HL-60/S4 treated with phorbol 12-myristate 13-acetate at 8.2 ng/mL for 4 days and 3 days (cell line): Measurements from ENCODE around the gene ADCY5.

Experiments used
- in situ Hi-C: fragments of 300-500 bp; cut with MboI; formaldehyde crosslinking; loops from 2 replicates; pipeline ENCODE4 v1.15.0; 2022; ENCODE audit warnings: low sequenced_read_pairs

The ADCY5 gene

DNA sequence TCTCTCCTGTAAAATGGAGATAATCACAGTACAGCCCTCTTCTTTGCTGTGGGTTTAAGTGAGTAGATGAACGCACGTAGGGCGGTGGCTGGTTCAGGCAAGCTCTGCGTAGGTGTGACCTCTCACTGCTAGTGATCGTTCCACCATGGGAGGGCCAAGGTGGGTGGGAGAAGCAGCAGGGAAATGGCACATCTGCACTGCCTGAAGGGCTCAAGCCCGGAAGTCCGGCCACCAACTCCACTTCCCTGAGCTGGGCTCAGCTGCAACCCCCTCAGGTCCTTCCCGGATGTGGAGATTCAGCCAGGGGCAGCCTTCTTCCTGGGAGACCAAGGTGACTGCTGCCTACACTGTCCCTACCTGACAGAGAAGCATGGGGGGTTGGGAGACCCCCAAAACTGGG lies 102.9 kb downstream of the ADCY5 start:
- in situ Hi-C loops: no loop called here

DNA sequence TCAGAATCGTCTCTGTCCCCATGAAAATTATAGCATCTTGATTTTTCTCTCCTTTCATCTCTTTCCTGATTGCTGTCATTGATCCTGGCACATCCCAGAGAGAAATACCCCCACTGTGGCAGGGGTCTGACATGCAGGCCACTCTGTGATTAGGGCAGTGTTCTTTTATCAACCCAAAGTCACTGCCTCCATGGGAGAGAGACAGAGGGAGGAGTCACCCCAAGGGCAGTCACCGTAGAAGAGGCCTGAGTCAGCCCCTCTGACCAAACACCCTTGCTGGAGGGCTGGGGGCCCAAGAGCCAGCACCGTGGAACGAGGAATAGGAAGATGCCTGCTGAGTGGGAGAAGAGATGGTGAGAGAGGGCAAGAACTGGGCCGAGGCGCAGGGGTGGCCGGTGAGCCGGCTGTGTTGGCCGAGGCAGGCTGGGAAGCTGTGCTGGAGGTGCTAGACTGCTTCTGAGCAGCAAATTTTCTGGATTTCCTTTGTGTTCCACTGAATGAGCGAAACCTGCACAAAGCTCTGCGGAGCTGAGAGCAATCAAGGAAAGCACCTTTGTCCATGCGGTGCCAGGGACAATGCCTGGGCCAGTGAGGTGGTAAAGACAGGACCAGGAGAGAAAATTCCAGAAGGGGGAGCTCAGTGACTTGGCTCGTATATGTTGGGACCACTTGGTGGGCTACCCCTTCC lies 103.8 kb downstream of the ADCY5 start:
- in situ Hi-C loops: no loop called here

DNA sequence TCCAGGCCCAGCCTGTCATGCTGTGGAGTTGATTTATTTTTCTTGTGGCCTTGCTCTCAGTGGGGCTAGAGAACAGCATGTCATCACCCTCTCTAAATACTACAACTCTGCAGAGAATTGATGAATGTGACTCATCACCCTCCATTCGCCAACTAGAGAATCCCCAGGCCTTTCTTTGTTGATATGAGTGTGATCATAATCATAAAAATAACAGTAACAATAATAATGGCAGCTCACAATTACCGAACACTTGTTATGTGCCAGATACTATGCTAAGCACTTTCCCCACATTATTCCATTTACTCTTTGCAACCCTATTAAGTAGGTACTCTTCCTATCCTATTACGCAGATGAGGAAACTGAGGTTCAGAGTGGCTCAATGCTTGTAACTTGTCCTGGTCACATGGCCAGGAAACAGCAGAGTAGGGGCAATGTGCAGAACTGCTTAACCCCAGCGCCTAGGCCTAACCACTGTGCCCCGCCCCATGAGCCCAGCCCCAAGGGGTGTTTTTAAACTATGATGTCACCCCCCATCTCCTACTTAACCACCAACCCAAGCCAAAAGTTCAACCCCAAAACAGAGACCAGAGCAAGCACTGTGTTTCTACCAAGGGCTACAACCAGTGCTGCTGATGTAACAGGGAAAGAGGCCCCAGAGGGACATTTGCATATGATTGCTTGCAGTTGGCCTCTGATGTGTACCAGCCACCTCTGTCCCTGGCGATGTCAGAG lies 104.5 kb downstream of the ADCY5 start:
- in situ Hi-C loops: no loop called here

DNA sequence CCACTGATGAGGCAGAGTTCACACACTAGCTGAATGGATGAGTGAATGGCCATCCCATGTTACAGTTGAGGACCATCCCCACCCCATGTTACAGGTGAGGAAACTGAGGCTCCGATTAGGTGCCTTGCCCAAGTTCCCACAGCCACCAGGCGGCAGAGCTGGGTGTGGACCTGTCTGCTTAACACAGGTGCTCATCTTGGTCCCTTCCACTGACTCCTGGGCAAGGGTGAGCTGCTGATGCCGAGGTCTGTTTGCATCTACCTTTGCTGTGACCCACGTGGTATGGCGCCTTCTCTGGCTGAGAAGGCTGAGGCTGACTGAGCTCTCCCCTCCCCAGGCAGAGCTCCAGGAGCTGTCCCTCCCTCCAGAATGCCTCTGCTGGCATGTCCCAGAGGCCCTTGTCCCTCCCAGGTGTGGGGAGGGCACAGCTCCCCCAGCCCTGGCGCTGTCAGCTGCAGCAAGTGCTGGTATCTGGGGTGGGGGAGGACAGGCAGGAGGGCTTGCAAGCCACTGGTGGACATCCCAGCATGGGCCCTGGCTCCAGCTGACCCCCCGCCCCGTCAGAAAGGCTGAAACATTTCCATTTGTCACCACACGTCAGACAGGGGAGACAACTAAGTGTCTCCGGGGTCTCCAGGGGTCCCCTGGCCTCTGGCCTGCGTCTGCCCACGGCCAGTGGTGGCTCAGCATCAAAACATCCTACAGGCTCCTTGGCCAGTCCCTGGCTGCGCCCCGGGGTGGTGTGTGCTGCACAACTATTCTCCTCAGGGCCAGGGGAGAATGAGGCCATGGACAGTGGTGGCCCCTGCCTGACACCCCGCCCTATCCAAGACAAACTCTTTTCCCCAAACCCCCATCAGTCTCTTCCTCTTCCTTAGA lies 105.4 kb downstream of the ADCY5 start:
- in situ Hi-C loops: no loop called here

DNA sequence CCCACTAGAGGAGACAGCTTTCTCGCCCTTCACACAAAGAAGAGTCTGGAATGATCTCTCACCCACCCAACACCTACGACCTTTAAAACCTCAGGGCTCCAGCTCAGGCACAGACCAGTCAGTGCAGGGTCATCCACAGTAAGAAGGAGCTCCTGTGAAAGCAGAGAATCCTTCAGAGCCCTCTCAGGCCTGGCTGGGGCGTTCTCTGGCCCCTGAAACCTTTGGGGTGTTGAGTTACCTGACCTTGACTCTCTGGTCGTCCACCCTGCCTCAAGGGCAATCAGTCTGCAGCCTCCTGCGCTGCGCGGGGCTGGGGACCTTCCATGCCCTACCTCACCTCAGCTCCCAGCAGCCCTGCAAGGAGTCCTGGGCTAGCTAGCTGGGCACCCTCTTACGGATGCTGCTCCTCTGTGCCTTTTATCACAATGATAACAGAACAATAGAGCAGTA lies 106.2 kb downstream of the ADCY5 start:
- in situ Hi-C loops: no loop called here

DNA sequence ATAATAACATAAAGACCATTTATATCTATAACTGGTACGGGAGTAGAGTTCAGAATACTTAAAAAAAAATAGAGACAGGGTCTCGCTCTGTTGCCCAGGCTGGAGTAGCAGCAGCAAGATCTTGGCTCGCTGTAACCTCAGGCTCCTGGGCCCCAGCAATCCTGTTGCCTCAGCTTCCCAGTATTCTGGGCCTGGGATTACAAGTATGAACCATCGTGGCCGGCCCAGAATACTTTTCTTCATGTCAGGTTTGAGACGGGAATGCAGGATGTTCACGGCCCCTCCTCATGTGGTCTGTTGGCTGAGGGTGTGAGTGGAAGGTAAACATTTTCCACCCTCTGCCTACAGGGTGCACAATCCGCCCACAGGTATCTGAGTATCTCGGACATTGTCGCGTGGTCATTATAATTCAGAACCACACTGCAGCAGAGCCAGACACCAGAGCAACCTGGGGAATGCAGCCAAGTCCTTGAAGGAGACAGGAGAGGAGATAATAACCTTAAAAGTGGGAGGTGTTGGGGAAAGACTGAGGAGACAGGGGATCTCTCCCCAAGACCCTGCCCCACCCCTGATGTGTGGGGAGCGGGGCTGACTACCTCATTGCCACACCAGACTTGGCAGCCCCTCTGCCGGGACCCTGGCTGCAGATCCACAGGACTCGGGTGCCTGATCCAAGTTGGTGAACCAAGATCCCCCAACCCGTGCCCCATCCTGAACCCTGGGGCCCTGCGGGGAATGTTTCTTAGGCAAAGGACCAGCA lies 106.8 kb downstream of the ADCY5 start:
- in situ Hi-C loops: no loop called here

DNA sequence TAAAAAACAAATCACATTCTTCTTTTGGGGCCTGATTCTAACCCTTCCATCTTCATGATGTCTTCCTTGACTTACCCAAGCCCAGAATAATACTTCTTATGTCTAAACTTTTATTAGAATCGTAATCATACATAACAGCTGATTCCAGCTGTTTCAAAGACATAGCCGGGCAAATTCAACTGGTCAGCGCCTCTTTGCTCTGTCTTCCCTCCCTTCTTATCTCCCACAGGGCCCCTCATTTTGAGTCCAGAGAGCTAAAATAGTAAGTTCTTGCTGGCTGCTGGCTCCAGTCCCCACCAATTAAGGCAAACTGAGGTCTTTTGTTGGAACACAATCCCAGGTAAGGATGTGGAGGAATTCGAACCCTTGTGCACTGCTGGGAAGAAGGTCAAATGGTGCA lies 108.6 kb downstream of the ADCY5 start:
- in situ Hi-C loops: no loop called here

DNA sequence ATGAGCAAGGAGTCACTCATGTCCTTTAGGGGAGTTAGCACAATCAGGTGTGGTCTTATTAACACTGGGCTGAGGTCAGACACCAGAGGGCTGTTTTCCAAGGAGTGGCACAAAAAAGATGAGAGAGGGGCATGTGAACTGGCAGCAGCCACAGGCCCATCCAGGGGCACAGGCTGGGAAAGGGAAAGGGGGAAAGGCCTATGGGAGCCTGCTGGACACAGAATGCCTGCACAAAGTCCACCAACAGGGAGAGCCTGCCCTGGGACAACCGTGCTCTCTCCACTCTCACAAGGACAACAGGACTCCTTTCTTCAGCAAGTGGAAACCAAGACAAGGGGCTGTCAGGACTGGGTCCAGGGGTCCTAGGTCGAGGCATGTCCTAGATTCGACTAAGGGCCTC lies 109.6 kb downstream of the ADCY5 start:
- in situ Hi-C loops: no loop called here

DNA sequence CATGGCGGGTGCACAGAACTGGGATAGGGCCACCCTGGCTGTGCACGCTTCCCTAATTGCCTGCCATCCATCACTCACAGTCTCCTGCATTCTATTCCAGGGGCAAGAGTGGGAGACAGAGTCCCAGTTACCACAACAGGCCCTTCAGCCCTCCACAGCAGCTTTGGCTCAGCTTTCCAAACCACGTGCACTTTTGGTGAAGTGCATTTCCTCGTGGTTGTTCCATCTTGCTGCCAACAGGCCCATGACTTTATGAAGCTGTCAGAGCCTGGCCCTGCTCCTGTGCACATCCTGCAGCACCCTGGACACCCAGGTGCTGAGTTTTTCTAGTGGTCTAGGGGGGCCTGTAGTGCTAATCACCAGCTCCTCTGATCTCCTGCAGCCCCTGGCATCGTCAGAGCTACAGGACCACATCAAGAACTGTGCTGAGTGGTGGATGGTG lies 110.2 kb downstream of the ADCY5 start:
- in situ Hi-C loops: no loop called here

DNA sequence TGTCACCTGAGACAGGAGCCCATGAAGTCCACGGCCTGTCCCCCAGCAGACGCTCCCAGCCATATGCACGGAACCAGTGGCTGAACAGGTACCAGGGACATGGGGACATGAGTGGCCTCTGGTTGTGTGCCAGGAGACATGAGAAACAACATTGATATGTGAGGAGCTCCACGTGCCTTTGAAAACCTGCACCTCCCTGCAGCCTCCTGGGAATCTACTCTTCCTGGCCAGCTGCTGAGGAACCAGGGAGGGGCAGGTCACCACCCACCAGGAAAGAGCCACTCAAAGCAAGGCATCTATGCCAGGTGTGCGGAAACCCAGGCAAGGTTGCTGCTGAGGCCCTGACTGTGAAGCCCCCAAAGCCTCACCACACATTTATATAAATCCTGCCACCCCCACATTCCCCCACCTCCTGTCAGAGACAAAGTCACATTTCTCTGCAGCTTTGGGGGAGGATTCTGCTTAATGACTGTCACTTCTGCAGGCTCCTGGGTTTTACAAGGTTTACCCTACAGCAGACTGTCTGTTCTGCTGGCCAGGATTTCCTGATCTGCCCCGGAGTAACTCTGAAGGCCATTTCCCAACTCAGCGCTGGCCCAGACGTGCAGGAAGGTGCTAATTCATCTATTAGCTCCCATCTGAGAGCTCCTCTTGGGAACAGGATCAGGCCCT lies 110.8 kb downstream of the ADCY5 start:
- in situ Hi-C loops: no loop called here

DNA sequence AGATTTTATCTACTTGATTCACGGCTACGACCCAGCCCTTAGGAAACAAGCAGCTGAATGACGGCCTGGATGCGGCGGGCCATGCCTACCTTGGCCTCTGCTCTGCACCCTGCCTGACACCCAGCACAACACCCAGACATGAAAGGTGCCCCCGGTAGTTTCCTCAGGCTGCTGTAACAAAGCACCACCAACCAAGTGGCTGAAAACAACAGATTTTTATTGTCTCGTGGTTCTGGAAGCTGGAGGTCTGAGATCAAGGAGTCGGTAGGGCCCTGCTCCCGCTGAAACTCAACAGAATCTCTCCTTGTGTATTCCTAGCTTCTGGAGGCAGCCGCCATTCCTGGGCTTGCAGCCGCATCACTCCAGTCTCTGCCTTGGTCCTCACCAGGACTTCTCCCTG lies 111.7 kb downstream of the ADCY5 start:
- in situ Hi-C loops: no loop called here

DNA sequence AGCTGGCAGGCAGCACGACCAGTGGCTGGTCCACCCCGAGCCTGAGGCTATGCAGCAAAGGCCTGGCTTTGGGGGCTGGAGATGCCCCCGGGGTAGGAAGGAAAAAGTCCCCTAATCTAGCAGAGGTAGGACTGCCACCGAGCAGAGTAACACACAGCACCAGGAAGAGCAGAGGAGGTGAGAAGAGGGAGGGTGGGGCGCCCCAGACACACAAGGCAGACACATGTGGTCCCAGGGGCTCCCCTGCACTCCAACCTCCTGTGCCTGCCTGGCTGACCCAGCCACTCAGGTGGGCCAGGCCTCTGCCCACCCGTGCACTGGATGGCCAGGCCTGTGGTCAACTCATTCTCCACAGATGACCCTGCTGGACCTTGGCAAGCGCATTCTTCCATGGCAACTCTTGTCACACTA lies 112.4 kb downstream of the ADCY5 start:
- in situ Hi-C loops: no loop called here

DNA sequence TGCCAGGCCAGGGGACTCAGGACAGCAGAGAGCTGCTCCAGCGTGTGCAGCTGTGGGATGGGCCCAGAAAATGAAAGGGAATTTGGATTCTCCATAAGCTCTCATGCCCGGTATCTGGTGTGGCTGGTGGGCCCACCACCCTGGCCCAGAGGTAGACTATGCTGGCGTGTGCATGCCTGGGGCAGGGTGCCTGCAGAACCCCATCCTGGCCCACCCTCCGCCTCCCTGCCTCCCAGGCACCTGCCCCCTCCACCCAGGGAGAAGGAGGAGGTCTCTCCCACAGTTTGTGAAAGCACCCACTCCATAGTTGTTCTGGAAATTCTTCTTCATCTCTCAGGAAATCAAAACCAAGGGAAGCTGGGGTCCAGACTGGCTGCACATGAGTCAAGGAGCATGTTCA lies 112.9 kb downstream of the ADCY5 start:
- in situ Hi-C loops: no loop called here

DNA sequence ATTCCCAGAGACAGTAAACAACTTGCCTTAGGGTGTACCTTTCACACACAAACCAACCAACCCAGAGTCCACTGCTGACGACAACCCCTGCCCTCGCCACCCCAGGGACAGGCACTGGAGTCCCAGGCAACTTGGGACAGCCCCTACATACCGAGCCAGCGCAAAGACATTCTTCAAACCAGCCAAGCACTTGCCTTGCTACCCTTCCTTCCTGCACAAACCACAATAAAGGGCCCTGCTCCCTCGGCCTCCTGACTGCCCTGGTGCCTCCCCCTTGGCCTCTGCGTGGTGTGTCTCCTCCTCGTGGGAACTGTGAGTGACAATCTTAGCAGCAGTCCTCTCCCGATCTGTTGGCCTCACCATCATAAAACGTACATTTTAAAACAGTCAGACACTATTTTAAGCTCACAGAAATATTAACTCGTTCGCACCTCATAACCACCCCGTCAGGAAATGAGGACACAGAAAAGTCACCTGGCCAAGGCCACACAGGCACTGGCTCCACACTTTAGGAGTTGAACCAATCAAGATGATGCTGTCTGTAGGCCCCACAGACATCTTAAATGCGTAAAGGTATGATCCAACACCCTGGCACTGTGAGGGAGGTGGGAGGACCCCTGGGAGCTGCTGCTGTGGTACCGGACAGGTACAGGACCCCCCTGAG lies 113.8 kb downstream of the ADCY5 start:
- in situ Hi-C loops: no loop called here

DNA sequence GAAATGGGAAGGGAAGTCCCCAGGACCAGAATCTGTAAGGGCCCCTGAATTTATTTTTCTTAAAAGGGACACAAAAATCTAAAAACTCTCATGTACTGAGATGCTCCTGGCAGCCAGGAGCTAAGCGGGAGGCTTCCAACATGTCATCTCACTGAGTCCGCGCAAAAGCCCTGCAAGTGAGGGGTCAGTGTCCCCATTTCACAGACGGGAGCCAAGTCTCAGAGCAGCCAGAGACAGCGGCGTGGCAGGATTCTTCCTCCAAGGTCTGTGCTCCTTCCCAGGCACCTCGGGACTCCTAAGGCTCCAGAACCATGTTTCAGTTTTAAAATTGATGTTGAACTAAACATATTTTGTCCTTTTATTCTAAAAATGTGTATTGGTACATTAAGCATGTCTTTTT lies 114.8 kb downstream of the ADCY5 start:
- in situ Hi-C loops: no loop called here

DNA sequence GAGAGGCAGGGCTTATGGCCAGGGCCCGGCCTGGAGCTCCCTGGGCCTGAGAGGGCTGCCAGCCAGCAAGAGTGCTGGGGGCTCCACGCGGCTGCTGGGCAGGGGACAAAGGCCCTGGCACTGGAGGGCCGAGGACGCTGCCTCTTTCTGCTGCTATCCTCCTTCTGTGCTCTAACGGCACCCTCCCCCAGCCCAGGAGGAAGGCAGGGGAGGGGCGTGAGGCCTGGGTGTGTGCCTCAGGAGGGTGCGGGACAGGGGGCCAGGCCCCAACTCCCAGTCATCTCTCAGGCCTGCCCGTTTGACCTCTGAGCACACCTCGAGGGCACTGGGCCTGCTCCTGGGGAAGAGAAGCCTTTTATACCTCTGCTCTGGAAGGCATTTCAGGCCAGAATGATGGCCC lies 115.5 kb downstream of the ADCY5 start:
- in situ Hi-C loops: no loop called here

DNA sequence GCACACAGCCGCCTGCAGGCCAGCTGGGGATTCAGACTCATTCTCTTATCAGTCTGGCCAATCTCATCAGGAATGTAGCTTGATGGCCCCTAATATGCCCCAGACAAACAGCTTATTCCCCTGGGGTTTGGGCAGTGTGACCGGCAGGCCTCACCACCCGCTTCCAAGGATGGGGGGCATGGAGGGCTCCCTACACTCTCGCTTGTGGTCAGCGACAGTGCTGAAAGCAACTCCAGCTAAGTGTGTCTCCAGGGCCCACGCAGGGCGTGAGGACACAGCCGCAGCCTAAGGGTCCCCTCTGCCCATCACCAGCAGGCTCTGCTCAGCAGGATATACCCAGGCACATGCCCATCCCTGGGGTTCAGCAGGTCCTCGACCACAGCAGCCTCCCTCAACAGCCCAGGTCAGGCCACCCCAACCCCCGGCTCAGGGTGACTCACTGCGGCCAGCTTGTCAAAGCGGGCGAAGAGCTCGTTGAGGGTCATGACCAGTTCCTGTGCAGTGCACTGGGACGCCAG lies 116.7 kb downstream of the ADCY5 start:
- in situ Hi-C loops: no loop called here

DNA sequence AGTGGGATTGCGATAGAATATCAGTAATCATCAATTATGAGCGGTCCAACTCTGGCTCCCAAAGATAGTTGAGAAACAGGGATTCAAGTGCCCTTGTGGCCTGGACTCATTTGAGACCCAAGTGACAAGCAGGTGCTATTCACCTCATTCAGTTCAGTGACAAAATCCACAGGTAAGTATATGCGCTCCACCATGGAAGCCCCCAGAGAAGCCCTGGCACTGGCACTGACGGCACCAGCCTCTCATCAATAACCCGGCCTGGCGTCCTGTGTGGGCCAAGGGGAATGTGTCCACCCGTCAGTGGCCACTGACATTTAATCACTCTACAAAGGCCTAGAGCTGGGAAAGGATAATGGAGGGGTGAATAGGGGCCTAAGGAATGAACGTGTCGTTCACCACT lies 117.2 kb downstream of the ADCY5 start:
- in situ Hi-C loops: no loop called here

DNA sequence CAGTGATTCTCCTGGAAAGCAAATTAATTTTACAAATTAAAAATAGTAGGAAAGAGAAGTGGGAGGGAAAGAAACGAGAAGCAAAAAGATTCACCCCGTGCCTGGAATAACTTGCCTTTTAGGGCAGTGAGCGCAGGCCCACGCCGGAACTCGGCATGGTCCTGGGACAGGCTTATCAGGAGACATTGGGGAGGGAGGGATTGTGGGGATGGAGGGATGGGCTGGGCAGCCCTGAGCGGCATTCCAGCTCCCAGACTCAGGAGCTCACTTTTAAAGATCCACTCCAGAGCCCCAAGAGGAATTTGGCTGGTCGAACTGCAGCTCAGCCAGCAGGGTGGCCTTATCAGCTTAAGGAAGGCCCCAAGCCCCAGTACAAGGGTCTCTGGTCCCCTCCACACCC lies 117.9 kb downstream of the ADCY5 start:
- in situ Hi-C loops: no loop called here
